ENCODE results near the gene NUPR1. TPM values are rescaled to one million over a fixed set of nuclear protein-coding genes. Genes with fewer than 3 reads are reported as not detected.
A peak's percentile ranks its signal among the peaks of the same experiment; 100 is the strongest.

Gene NUPR1
- polyA plus RNA-seq, 4 donors, result 3.1 to 104 (median 13.0) TPM

GRCh38 chr16:28562199-28562598, 23.4 kb upstream of the NUPR1 start:
- H3K36me3 ChIP-seq (ENCODE audit: control insufficient read depth in 3 of 3, insufficient read depth in 2 of 3, low read depth in 1 of 3, low read length in 3 of 3), result peaks cover 0 to 32% (median 0%) of the 10 kb centered on the region in 3 donors
- DNase-seq, result no peak
- no peak overlapping the region for H3K4me3 ChIP-seq (ENCODE audit: low read depth in 1 of 3, low read length in 3 of 3)
- WGBS, 3 donors, result 92 to 99% (median 94%) methylated on average over 4 of the region's 4 CpGs
- peaks cover 0 to 13% of the 10 kb centered on the region in 2 donors for H3K9me3 ChIP-seq (ENCODE audit: control insufficient read depth in 2 of 2, insufficient read depth in 1 of 2, low read depth in 1 of 2, low read length in 1 of 2)
- no peak for FAIRE-seq
- H3K4me1 ChIP-seq (ENCODE audit: control insufficient read depth in 3 of 3, insufficient read depth in 2 of 3, low read depth in 1 of 3, low read length in 2 of 3), result no peaks in the 10 kb centered on the region
- H3K27ac ChIP-seq (ENCODE audit: low read depth in 1 of 3, low read length in 2 of 3), result no peak overlapping the region
- H3K27me3 ChIP-seq (ENCODE audit: control insufficient read depth in 3 of 3, insufficient read depth in 3 of 3, low read length in 3 of 3), result no peaks in the 10 kb centered on the region

GRCh38 chr16:28561557-28562187, 22.9 kb upstream of the NUPR1 start:
- DNase-seq (no peak), FAIRE-seq (no peak)
- H3K36me3 ChIP-seq (ENCODE audit: control insufficient read depth in 3 of 3, insufficient read depth in 2 of 3, low read depth in 1 of 3, low read length in 3 of 3), result peaks cover 0 to 32% (median 0%) of the 10 kb centered on the region in 3 donors
- no peaks in the 10 kb centered on the region for H3K4me1 ChIP-seq (ENCODE audit: control insufficient read depth in 3 of 3, insufficient read depth in 2 of 3, low read depth in 1 of 3, low read length in 2 of 3)
- no peak overlapping the region for H3K27ac ChIP-seq (ENCODE audit: low read depth in 1 of 3, low read length in 2 of 3)
- no peaks in the 10 kb centered on the region for H3K27me3 ChIP-seq (ENCODE audit: control insufficient read depth in 3 of 3, insufficient read depth in 3 of 3, low read length in 3 of 3)
- WGBS, 3 donors, result 65 to 75% (median 73%) methylated on average over 7 of the region's 7 CpGs
- H3K4me3 ChIP-seq (ENCODE audit: low read depth in 1 of 3, low read length in 3 of 3), result no peak overlapping the region
- H3K9me3 ChIP-seq (ENCODE audit: control insufficient read depth in 2 of 2, insufficient read depth in 1 of 2, low read depth in 1 of 2, low read length in 1 of 2), result peaks cover 0 to 10% of the 10 kb centered on the region in 2 donors

GRCh38 chr16:28558456-28558855, 19.7 kb upstream of the NUPR1 start:
- no peak for FAIRE-seq
- Histone ChIP-seq H3K27ac (ENCODE audit: low read depth in 1 of 3, low read length in 2 of 3) (no peak overlapping the region), H3K4me1 (ENCODE audit: control insufficient read depth in 3 of 3, insufficient read depth in 2 of 3, low read depth in 1 of 3, low read length in 2 of 3) (peaks cover 0 to 6% (median 5%) of the 10 kb centered on the region in 3 donors), H3K4me3 (ENCODE audit: low read depth in 1 of 3, low read length in 3 of 3) (no peak overlapping the region), H3K36me3 (ENCODE audit: control insufficient read depth in 3 of 3, insufficient read depth in 2 of 3, low read depth in 1 of 3, low read length in 3 of 3) (peaks cover 0 to 23% (median 0%) of the 10 kb centered on the region in 3 donors), H3K9me3 (ENCODE audit: control insufficient read depth in 2 of 2, insufficient read depth in 1 of 2, low read depth in 1 of 2, low read length in 1 of 2) (peaks cover 0 to 5% of the 10 kb centered on the region in 2 donors), H3K27me3 (ENCODE audit: control insufficient read depth in 3 of 3, insufficient read depth in 3 of 3, low read length in 3 of 3) (no peaks in the 10 kb centered on the region)
- 80 to 97% (median 92%) methylated on average over 3 of the region's 3 CpGs for WGBS, 3 donors
- no peak for DNase-seq

- no peaks in the 10 kb centered on the region for H3K27me3 ChIP-seq (ENCODE audit: control insufficient read depth in 3 of 3, insufficient read depth in 3 of 3, low read length in 3 of 3)
- no peak overlapping the region for H3K4me3 ChIP-seq (ENCODE audit: low read depth in 1 of 3, low read length in 3 of 3)
- WGBS, 3 donors, result 53 to 83% (median 70%) methylated on average over 2 of the region's 2 CpGs
- peaks cover 0 to 6% (median 5%) of the 10 kb centered on the region in 3 donors for H3K4me1 ChIP-seq (ENCODE audit: control insufficient read depth in 3 of 3, insufficient read depth in 2 of 3, low read depth in 1 of 3, low read length in 2 of 3)
- peaks cover 0 to 21% (median 0%) of the 10 kb centered on the region in 3 donors for H3K36me3 ChIP-seq (ENCODE audit: control insufficient read depth in 3 of 3, insufficient read depth in 2 of 3, low read depth in 1 of 3, low read length in 3 of 3)
- no peak overlapping the region for H3K27ac ChIP-seq (ENCODE audit: low read depth in 1 of 3, low read length in 2 of 3)
- DNase-seq (no peak), FAIRE-seq (no peak)
- peaks cover 0 to 5% of the 10 kb centered on the region in 2 donors for H3K9me3 ChIP-seq (ENCODE audit: control insufficient read depth in 2 of 2, insufficient read depth in 1 of 2, low read depth in 1 of 2, low read length in 1 of 2)
Measured at GRCh38 chr16:28556914-28557320, 18.1 kb upstream of the NUPR1 start.

- FAIRE-seq, result no peak
- peaks cover 0 to 5% of the 10 kb centered on the region in 2 donors for H3K9me3 ChIP-seq (ENCODE audit: control insufficient read depth in 2 of 2, insufficient read depth in 1 of 2, low read depth in 1 of 2, low read length in 1 of 2)
- WGBS, 3 donors, result 75 to 83% (median 80%) methylated on average over 2 of the region's 2 CpGs
Measured at GRCh38 chr16:28555561-28555960, 16.8 kb upstream of the NUPR1 start.

GRCh38 chr16:28554634-28555423, 16.1 kb upstream of the NUPR1 start:
- Histone ChIP-seq H3K36me3 (ENCODE audit: control insufficient read depth in 3 of 3, insufficient read depth in 2 of 3, low read depth in 1 of 3, low read length in 3 of 3) (peaks cover 0 to 19% (median 0%) of the 10 kb centered on the region in 3 donors), H3K27ac (ENCODE audit: low read depth in 1 of 3, low read length in 2 of 3) (no peak overlapping the region), H3K4me1 (ENCODE audit: control insufficient read depth in 3 of 3, insufficient read depth in 2 of 3, low read depth in 1 of 3, low read length in 2 of 3) (peaks cover 0 to 6% (median 5%) of the 10 kb centered on the region in 3 donors), H3K27me3 (ENCODE audit: control insufficient read depth in 3 of 3, insufficient read depth in 3 of 3, low read length in 3 of 3) (no peaks in the 10 kb centered on the region), H3K4me3 (ENCODE audit: low read depth in 1 of 3, low read length in 3 of 3) (peak overlapping the region; percentile 65 to 92 (median 71)), H3K9me3 (ENCODE audit: control insufficient read depth in 2 of 2, insufficient read depth in 1 of 2, low read depth in 1 of 2, low read length in 1 of 2) (peaks cover 0 to 5% of the 10 kb centered on the region in 2 donors)
- no peak for DNase-seq
- WGBS, 3 donors, result 77 to 86% (median 83%) methylated on average over 15 of the region's 15 CpGs
- no peak for FAIRE-seq

More at GRCh38 chr16:28555561-28555960, 16.8 kb upstream of the NUPR1 start:
- Histone ChIP-seq H3K4me1 (ENCODE audit: control insufficient read depth in 3 of 3, insufficient read depth in 2 of 3, low read depth in 1 of 3, low read length in 2 of 3) (peaks cover 0 to 6% (median 5%) of the 10 kb centered on the region in 3 donors), H3K27me3 (ENCODE audit: control insufficient read depth in 3 of 3, insufficient read depth in 3 of 3, low read length in 3 of 3) (no peaks in the 10 kb centered on the region), H3K36me3 (ENCODE audit: control insufficient read depth in 3 of 3, insufficient read depth in 2 of 3, low read depth in 1 of 3, low read length in 3 of 3) (peaks cover 0 to 21% (median 0%) of the 10 kb centered on the region in 3 donors), H3K27ac (ENCODE audit: low read depth in 1 of 3, low read length in 2 of 3) (no peak overlapping the region), H3K4me3 (ENCODE audit: low read depth in 1 of 3, low read length in 3 of 3) (no peak overlapping the region)
- DNase-seq, result no peak

- H3K4me1 ChIP-seq (ENCODE audit: control insufficient read depth in 3 of 3, insufficient read depth in 2 of 3, low read depth in 1 of 3, low read length in 2 of 3), result peaks cover 0 to 6% (median 5%) of the 10 kb centered on the region in 3 donors
Measured at GRCh38 chr16:28553776-28554633, 15.2 kb upstream of the NUPR1 start, which contains the start of gene SGF29. Gene SGF29, plus strand, starts transcription at chr16:28553920. Its CDS starts 27,150 bp downstream, at chr16:28581070.

More at GRCh38 chr16:28553776-28554633, 15.2 kb upstream of the NUPR1 start, which contains the start of gene SGF29:
- WGBS, 3 donors, result 0 to 1% (median 1%) methylated on average over 60 to 88 of the region's 88 CpGs
- Histone ChIP-seq H3K9me3 (ENCODE audit: control insufficient read depth in 2 of 2, insufficient read depth in 1 of 2, low read depth in 1 of 2, low read length in 1 of 2) (no peaks in the 10 kb centered on the region), H3K36me3 (ENCODE audit: control insufficient read depth in 3 of 3, insufficient read depth in 2 of 3, low read depth in 1 of 3, low read length in 3 of 3) (peaks cover 0 to 12% (median 0%) of the 10 kb centered on the region in 3 donors), H3K4me3 (ENCODE audit: low read depth in 1 of 3, low read length in 3 of 3) (peak within 1 kb of the TSS; percentile 65 to 92 (median 71)), H3K27me3 (ENCODE audit: control insufficient read depth in 3 of 3, insufficient read depth in 3 of 3, low read length in 3 of 3) (no peaks in the 10 kb centered on the region), H3K27ac (ENCODE audit: low read depth in 1 of 3, low read length in 2 of 3) (peak within 1 kb of the TSS; percentile 96 to 100 (median 99))
- DNase-seq (peak; percentile 93 to 97), FAIRE-seq (no peak)
